Left kidney (tissue), 2 donors: ENCODE measurements around the gene ZNF697. TPM values are rescaled to one million over a fixed set of nuclear protein-coding genes. Genes with fewer than 3 reads are reported as not detected.

Experiments
- DNase-seq: peaks from one replicate; pipeline ENCODE4 v3.0.0-alpha.2; 2013
- polyA plus RNA-seq: library from polyadenylated mRNA; unstranded; fragments of 120-200 nt; gene quantifications from one replicate; pipeline ENCODE4 v1.2.1, GENCODE V29; 2013; ENCODE audit not compliant: insufficient read length

The ZNF697 gene
- polyA plus RNA-seq, 1 donor = 21.9 TPM

- DNase-seq = no peak
Observed at GRCh38 chr1:119664067-119664466, 16.0 kb upstream of the ZNF697 start.

- no peak for DNase-seq
Observed at GRCh38 chr1:119662034-119662437, 14.0 kb upstream of the ZNF697 start.

- DNase-seq = no peak
Observed at GRCh38 chr1:119660253-119661083, 12.4 kb upstream of the ZNF697 start.

GRCh38 chr1:119659628-119660027 is 11.6 kb upstream of the ZNF697 start:
- DNase-seq = no peak

- no peak for DNase-seq
Observed at GRCh38 chr1:119656410-119656955, 8.4 kb upstream of the ZNF697 start.

GRCh38 chr1:119655154-119655553 is 7.1 kb upstream of the ZNF697 start:
- no peak for DNase-seq

GRCh38 chr1:119653839-119654170 is 5.7 kb upstream of the ZNF697 start:
- no peak for DNase-seq

- no peak for DNase-seq
Observed at GRCh38 chr1:119653135-119653838, 5.2 kb upstream of the ZNF697 start.

- no peak for DNase-seq
Observed at GRCh38 chr1:119652587-119652986, 4.5 kb upstream of the ZNF697 start.

- DNase-seq = no peak
Observed at GRCh38 chr1:119651641-119652040, 3.6 kb upstream of the ZNF697 start.

GRCh38 chr1:119651133-119651532 is 3.1 kb upstream of the ZNF697 start:
- DNase-seq = no peak

GRCh38 chr1:119648620-119649004 is 546 bp upstream of the ZNF697 start:
- no peak for DNase-seq

GRCh38 chr1:119647228-119647733 is 785 bp downstream of the ZNF697 start:
- no peak for DNase-seq

GRCh38 chr1:119646521-119647227 is 1.4 kb downstream of the ZNF697 start:
- DNase-seq = no peak

GRCh38 chr1:119639109-119639508 is 9.0 kb downstream of the ZNF697 start:
- DNase-seq = no peak

- no peak for DNase-seq
Observed at GRCh38 chr1:119637710-119638109, 10.4 kb downstream of the ZNF697 start.

- DNase-seq = no peak
Observed at GRCh38 chr1:119636491-119637089, 11.5 kb downstream of the ZNF697 start.

GRCh38 chr1:119635811-119636390 is 12.2 kb downstream of the ZNF697 start:
- no peak for DNase-seq

GRCh38 chr1:119634016-119634415 is 14.1 kb downstream of the ZNF697 start:
- DNase-seq = no peak

- DNase-seq = no peak
Observed at GRCh38 chr1:119633575-119633974, 14.5 kb downstream of the ZNF697 start.

- no peak for DNase-seq
Observed at GRCh38 chr1:119632841-119633240, 15.2 kb downstream of the ZNF697 start.

- no peak for DNase-seq
Observed at GRCh38 chr1:119632103-119632490, 16.0 kb downstream of the ZNF697 start.
